Heart right ventricle (tissue), 16 donors: ENCODE data around the gene ADAMTS5. TPM values are rescaled to one million over a fixed set of nuclear protein-coding genes. Genes with fewer than 3 reads are reported as not detected.

Source experiments
- ATAC-seq, 8 donors: fragments of 200-7000 bp; cut with Tn5 transposase; one replicate each; pipeline ENCODE4 v1.9.1; 2020; ENCODE audit warnings: mild to moderate bottlenecking in 8 of 8, moderate library complexity in 8 of 8, moderate number of reproducible peaks in 1 of 8
- DNase-seq, 2 donors: peaks; one replicate each; pipeline ENCODE4 v3.0.0-alpha.2; 2020
- H3K27ac ChIP-seq, 10 donors: fragments of 200-600 bp; sonication (generic) in 2 of 10; one replicate each; pipeline versions ENCODE4 v1.5.0 to v1.8.0; 2020 to 2022; ENCODE audit warnings: mild to moderate bottlenecking in 3 of 10
- H3K27me3 ChIP-seq, 7 donors: fragments of 200-600 bp; one replicate each; pipeline ENCODE4 v1.8.0; 2021 to 2022; ENCODE audit warnings: mild to moderate bottlenecking in 2 of 7
- H3K36me3 ChIP-seq, 9 donors: fragments of 200-600 bp; sonication (generic) in 1 of 9; one replicate each; pipeline versions ENCODE4 v1.5.0 to v1.8.0; 2020 to 2022; ENCODE audit warnings: mild to moderate bottlenecking in 2 of 9
- H3K4me1 ChIP-seq, 9 donors: fragments of 200-600 bp; sonication (generic) in 1 of 9; one replicate each; pipeline versions ENCODE4 v1.5.0 to v1.8.0; 2020 to 2022; ENCODE audit warnings: mild to moderate bottlenecking in 4 of 9
- H3K4me3 ChIP-seq, 10 donors: fragments of 200-600 bp; sonication (generic) in 2 of 10; one replicate each; pipeline versions ENCODE4 v1.5.0 to v1.8.0; 2020 to 2022; ENCODE audit warnings: mild to moderate bottlenecking in 7 of 10, moderate library complexity in 2 of 10
- H3K9me3 ChIP-seq, 11 donors: fragments of 200-600 bp in 10 of 11; sonication (generic) in 2 of 11; one replicate each; pipeline versions ENCODE4 v1.5.0 to v1.8.0; 2013 to 2022; ENCODE audit warnings: mild to moderate bottlenecking in 2 of 11, control low read depth in 1 of 11, moderate library complexity in 1 of 11
- CTCF ChIP-seq, 9 donors: fragments of 200-600 bp; sonication (generic) in 2 of 9; IDR thresholded peaks; one replicate each; pipeline versions ENCODE4 v1.5.0 to v1.8.0; 2021 to 2022; ENCODE audit warnings: antibody characterized with exemption in 9 of 9, mild to moderate bottlenecking in 5 of 9, moderate library complexity in 1 of 9
- WGBS, 2 donors: extraction: QIAGEN DNeasy Blood & Tissue Kit; methylation state at CpG; one replicate each; pipeline ENCODE4 v1.1.7; 2013; ENCODE audit warnings: inconsistent platforms in 1 of 2; 5-methylcytosine and 5-hydroxymethylcytosine counted together
- intact Hi-C, 10 donors: fragments of 100-400 bp; cut with DNase I; formaldehyde crosslinking; loops; one replicate each; pipeline versions ENCODE4 v1.11.1 to v1.14.2; 2022
- polyA plus RNA-seq, 2 donors: library from polyadenylated mRNA; stranded (reverse); fragments of 200-250 nt; gene quantifications; one replicate each; pipeline ENCODE4 v1.2.3, GENCODE V29; 2013
- total RNA-seq, 10 donors: library from RNA; stranded (reverse); fragmentation: NEBNext Ultra II Directional in 3 of 10; extraction: Animal tissue kit (Norgen Biotek cat#: 25700) in 3 of 10; gene quantifications; one replicate each; pipeline versions ENCODE4 v1.2.1 to v1.2.4, GENCODE V29; 2021 to 2023
- donor health status: Arrhythmogenic right ventricular cardiomyopathy.
- donor health status: ischemic (EF 13 %, LVEDD 7.1; RV severe dilation, severe dysfunction).
- donor health status: healthy with polysubstance abuse.
- donor health status: DM: no; HTN: yes; CAD: no.
- donor health status: DM: no; HTN: no; CAD: no.
- donor health status: ischemic (EF 25% LVEDD 6.9; RV normal size, moderate dysfunction).
- donor health status: ischemic (EF 25% LVEDD 5.7; RV mildly dilated, moderate dysfunction).
- donor health status: healthy.
- donor health status: DM: yes; HTN: yes; CAD: no.
- donor health status: Ischemic cardiomyopathy.
- donor health status: ischemic (EF 35%, LVEDD 5.7; RV mildly dilated, moderate dysfunction).
- donor health status: nonischemic (EF 11% LVEDD 7.7; RV severe dilation, severe dysfunction).
- donor health status: DM: yes; HTN: yes; CAD: no.
- donor health status: PGD.
- donor health status: ischemic (EF 29% LVEDD 5.4; RV normal size, mild dysfunction).
- donor health status: nonischemic (EF 23%, LVEDD 6.1; RV moderate dilation, normal function).

ADAMTS5 gene
- total and polyA plus RNA-seq, 12 donors = 1.6 to 7.1 (median 2.9) TPM

GRCh38 chr21:26956813-26957212 is 10.1 kb downstream of the ADAMTS5 start:
- peaks cover 0 to 8% (median 0%) of the 10 kb centered on the region in 9 donors for H3K36me3 ChIP-seq
- intact Hi-C loops = no loop called here
- no peak for TF ChIP-seq CTCF (IDR thresholded peaks at IDR 0.05)
- peaks cover 0 to 5% (median 0%) of the 10 kb centered on the region in 7 donors for H3K27me3 ChIP-seq
- H3K9me3 ChIP-seq = no peaks in the 10 kb centered on the region
- WGBS, 2 donors = 80% methylated on average over 3 of the region's 3 CpGs
- H3K4me3 ChIP-seq = no peak overlapping the region
- H3K27ac ChIP-seq = no peak overlapping the region
- ATAC-seq = no peak
- peaks cover 0 to 35% (median 12%) of the 10 kb centered on the region in 9 donors for H3K4me1 ChIP-seq
- no peak for DNase-seq

GRCh38 chr21:26956216-26956615 is 10.7 kb downstream of the ADAMTS5 start:
- ATAC-seq = no peak
- no peak overlapping the region for H3K4me3 ChIP-seq
- no peak for DNase-seq

GRCh38 chr21:26954662-26955121 is 12.2 kb downstream of the ADAMTS5 start:
- 91 to 97% methylated on average over 9 of the region's 9 CpGs for WGBS, 2 donors

More at GRCh38 chr21:26956216-26956615, 10.7 kb downstream of the ADAMTS5 start:
- Histone ChIP-seq H3K36me3 (peaks cover 0 to 8% (median 0%) of the 10 kb centered on the region in 9 donors), H3K9me3 (no peaks in the 10 kb centered on the region), H3K27ac (no peak overlapping the region), H3K4me1 (peaks cover 0 to 31% (median 8%) of the 10 kb centered on the region in 9 donors), H3K27me3 (peaks cover 0 to 5% (median 0%) of the 10 kb centered on the region in 7 donors)
- intact Hi-C loops = no loop called here
- no peak for TF ChIP-seq CTCF (IDR thresholded peaks at IDR 0.05)

GRCh38 chr21:26952374-26953066 is 14.4 kb downstream of the ADAMTS5 start:
- no peak for TF ChIP-seq CTCF (IDR thresholded peaks at IDR 0.05)
- intact Hi-C loops = no loop called here
- WGBS, 2 donors = 70 to 75% methylated on average over 9 of the region's 9 CpGs
- Histone ChIP-seq H3K4me3 (no peak overlapping the region), H3K27ac (no peak overlapping the region), H3K27me3 (peaks cover 0 to 5% (median 0%) of the 10 kb centered on the region in 7 donors), H3K9me3 (no peaks in the 10 kb centered on the region), H3K4me1 (peaks cover 0 to 18% (median 0%) of the 10 kb centered on the region in 9 donors), H3K36me3 (peaks cover 0 to 8% (median 0%) of the 10 kb centered on the region in 9 donors)
- DNase-seq = no peak
- ATAC-seq = no peak

More at GRCh38 chr21:26954662-26955121, 12.2 kb downstream of the ADAMTS5 start:
- no peak for DNase-seq
- intact Hi-C loops = no loop called here
- peaks cover 0 to 28% (median 5%) of the 10 kb centered on the region in 9 donors for H3K4me1 ChIP-seq
- peaks cover 0 to 8% (median 0%) of the 10 kb centered on the region in 9 donors for H3K36me3 ChIP-seq
- H3K27ac ChIP-seq = no peak overlapping the region
- H3K4me3 ChIP-seq = no peak overlapping the region
- no peak for ATAC-seq
- TF ChIP-seq CTCF (IDR thresholded peaks at IDR 0.05) = no peak
- H3K27me3 ChIP-seq = peaks cover 0 to 5% (median 0%) of the 10 kb centered on the region in 7 donors
- no peaks in the 10 kb centered on the region for H3K9me3 ChIP-seq
